HepG2 (cell line): ENCODE data around the gene ZC3H4. TPM values are rescaled to one million over a fixed set of nuclear protein-coding genes. Genes with fewer than 3 reads are reported as not detected.

Experiments used
- ARID5B ChIP-seq: IDR thresholded peaks from 2 replicates; pipeline ENCODE4 v1.4.0; 2020; ENCODE audit warnings: mild to moderate bottlenecking, missing genetic modification reagents
- CHCHD3 ChIP-seq: sonication (generic); formaldehyde crosslinking; IDR thresholded peaks from 2 replicates; pipeline ENCODE4 v1.8.0; 2022; ENCODE audit warnings: mild to moderate bottlenecking, missing genetic modification reagents, moderate library complexity
- E2F1 ChIP-seq: sonication (generic); formaldehyde crosslinking; IDR thresholded peaks from 2 replicates; pipeline ENCODE4 v1.5.0; 2020; ENCODE audit warnings: missing genetic modification reagents
- FOXP1 ChIP-seq, 2 experiments: fragments of 450-650 bp in 1 of 2; IDR thresholded peaks; 2 replicates each; pipeline ENCODE4 v1.6.1; 2017 to 2018; ENCODE audit warnings: antibody characterized with exemption in 1 of 2
- GTF3A ChIP-seq: sonication (generic); formaldehyde crosslinking; conservative IDR thresholded peaks from 2 replicates; pipeline ENCODE4 v1.4.0; 2020; ENCODE audit warnings: mild to moderate bottlenecking, missing genetic modification reagents
- HDAC1 ChIP-seq: sonication (generic); formaldehyde crosslinking; IDR thresholded peaks from 2 replicates; pipeline ENCODE4 v1.5.1; 2020; ENCODE audit warnings: mild to moderate bottlenecking, missing genetic modification reagents
- KLF16 ChIP-seq, 2 experiments: sonication (generic) in 1 of 2; formaldehyde crosslinking in 1 of 2; IDR thresholded peaks; 2 replicates each; pipeline versions ENCODE4 v1.6.1 to v1.8.0; 2016 to 2023; ENCODE audit warnings: missing genetic modification reagents in 2 of 2, missing compliant biosample characterization in 1 of 2
- MAZ ChIP-seq, 2 experiments: sonication (generic) in 1 of 2; formaldehyde crosslinking in 1 of 2; IDR thresholded peaks; 2 replicates each; pipeline versions ENCODE4 v1.5.0 to v1.6.1; 2012 to 2020; ENCODE audit warnings: low read depth in 2 of 2, mild to moderate bottlenecking in 2 of 2, borderline replicate concordance in 1 of 2, improper control_type of control experiment in 1 of 2, low read length in 1 of 2, missing genetic modification reagents in 1 of 2, moderate library complexity in 1 of 2
- MXD4 ChIP-seq: IDR thresholded peaks from 2 replicates; pipeline ENCODE4 v1.6.1; 2016; ENCODE audit warnings: mild to moderate bottlenecking, missing biosample characterization, missing genetic modification reagents
- NFKBIZ ChIP-seq: IDR thresholded peaks from 2 replicates; pipeline ENCODE4 v1.6.1; 2018; ENCODE audit warnings: missing genetic modification reagents, missing compliant biosample characterization
- POGZ ChIP-seq: sonication (generic); formaldehyde crosslinking; IDR thresholded peaks from 2 replicates; pipeline ENCODE4 v1.4.0; 2020; ENCODE audit warnings: mild to moderate bottlenecking, missing genetic modification reagents
- RORA ChIP-seq: sonication (generic); formaldehyde crosslinking; IDR thresholded peaks from 2 replicates; pipeline ENCODE4 v1.5.0; 2020; ENCODE audit warnings: mild to moderate bottlenecking, missing genetic modification reagents, moderate library complexity
- THRA ChIP-seq: sonication (generic); formaldehyde crosslinking; IDR thresholded peaks from 2 replicates; pipeline ENCODE4 v1.4.0; 2020; ENCODE audit warnings: missing genetic modification reagents, borderline replicate concordance
- TMF1 ChIP-seq: sonication (generic); formaldehyde crosslinking; IDR thresholded peaks from 2 replicates; pipeline ENCODE4 v1.8.1; 2022; ENCODE audit warnings: low read depth, missing genetic modification reagents
- ZFP36L1 ChIP-seq: sonication (generic); formaldehyde crosslinking; IDR thresholded peaks from 2 replicates; pipeline ENCODE4 v1.8.0; 2022; ENCODE audit warnings: mild to moderate bottlenecking, missing genetic modification reagents, moderate library complexity
- ZNF136 ChIP-seq: sonication (generic); formaldehyde crosslinking; IDR thresholded peaks from 2 replicates; pipeline ENCODE4 v1.8.1; 2022; ENCODE audit warnings: low read depth, mild to moderate bottlenecking, moderate library complexity, missing genetic modification reagents
- ZNF296 ChIP-seq: sonication (generic); formaldehyde crosslinking; conservative IDR thresholded peaks from 2 replicates; pipeline ENCODE4 v1.5.0; 2020; ENCODE audit warnings: mild to moderate bottlenecking, missing genetic modification reagents
- ZNF431 ChIP-seq: sonication (generic); formaldehyde crosslinking; IDR thresholded peaks from 2 replicates; pipeline ENCODE4 v1.9.0; 2022; ENCODE audit warnings: missing genetic modification reagents, low read depth, mild to moderate bottlenecking, borderline replicate concordance
- ZNF788 ChIP-seq: sonication (generic); formaldehyde crosslinking; IDR thresholded peaks from 2 replicates; pipeline ENCODE4 v1.5.0; 2020; ENCODE audit warnings: mild to moderate bottlenecking, missing genetic modification reagents, borderline replicate concordance
- ZNF891 ChIP-seq: sonication (generic); formaldehyde crosslinking; IDR thresholded peaks from 2 replicates; pipeline ENCODE4 v1.5.0; 2020; ENCODE audit warnings: mild to moderate bottlenecking, missing genetic modification reagents
- ZSCAN21 ChIP-seq: sonication (generic); formaldehyde crosslinking; IDR thresholded peaks from 2 replicates; pipeline ENCODE4 v1.8.0; 2022; ENCODE audit warnings: mild to moderate bottlenecking, missing genetic modification reagents, moderate library complexity, borderline replicate concordance
- polyA plus RNA-seq, 8 experiments: library from polyadenylated mRNA; depleted of rRNA in 3 of 8; stranded (reverse) in 7 of 8; unstranded in 1 of 8; fragments of >200 nt; fragmentation: Illumina TruSeq in 4 of 8; extraction: Trizol in 4 of 8; gene quantifications; 2 replicates each; pipeline versions ENCODE4 v1.2.1 to v1.2.3, GENCODE V29; 2011 to 2016; ENCODE audit warnings: low read depth in 4 of 8, missing spikeins in 1 of 8, mixed read lengths in 1 of 8; ENCODE audit not compliant: insufficient read depth in 1 of 8
- total RNA-seq, 5 experiments: library from RNA; depleted of rRNA; stranded (reverse); fragments of >200 nt; fragmentation: Illumina TruSeq; extraction: Trizol; gene quantifications; 2 replicates each; pipeline ENCODE4 v1.2.3, GENCODE V29; 2016; ENCODE audit warnings: low read depth in 1 of 5

The ZC3H4 gene
- total and polyA plus RNA-seq, 2 of the 13 experiments (the other 11 are each of a cell fraction or from before 2014, with no cell fraction given): 1.8 to 10.7 TPM

- TF ChIP-seq E2F1 (CRISPR knock-in tag) (peak; percentile 61; the same call in 1 of the 2 replicates), POGZ (CRISPR knock-in tag) (peak; percentile 96), TMF1 (CRISPR knock-in tag) (no peak; the same call in 1 of the 2 replicates), HDAC1 (CRISPR knock-in tag) (peak; percentile 74), KLF16 (CRISPR knock-in tag; IDR thresholded peaks at IDR 0.05) (peak in 1 of 2 experiments; percentile 53; a peak in 2 of 4 replicates), ZNF296 (CRISPR knock-in tag) (no peak), ZFP36L1 (CRISPR knock-in tag) (peak; percentile 90), MAZ (IDR thresholded peaks at IDR 0.05; ENCODE audit: borderline replicate concordance, low read depth, low read length) (no peak), MAZ (CRISPR knock-in tag; IDR thresholded peaks at IDR 0.05; ENCODE audit: low read depth) (peak; percentile 78), ZNF431 (CRISPR knock-in tag) (peak; percentile 25; the same call in 1 of the 2 replicates), GTF3A (CRISPR knock-in tag) (0 out of 2 replicates have a peak, but pooled peaks have one; percentile 62), CHCHD3 (CRISPR knock-in tag) (no peak), THRA (CRISPR knock-in tag) (0 out of 2 replicates have a peak, but pooled peaks have one; percentile 15), ZNF136 (CRISPR knock-in tag) (peak; percentile 95; the same call in 1 of the 2 replicates), ZSCAN21 (peak; percentile 85), FOXP1 (IDR thresholded peaks at IDR 0.05) (no peak), FOXP1 (CRISPR knock-in tag; IDR thresholded peaks at IDR 0.05) (no peak), ZNF891 (CRISPR knock-in tag) (peak; percentile 89; the same call in 1 of the 2 replicates), MXD4 (CRISPR knock-in tag) (peak; percentile 59; the same call in 1 of the 2 replicates), RORA (CRISPR knock-in tag) (no peak), ZNF788 (CRISPR knock-in tag) (peak; percentile 66; the same call in 1 of the 2 replicates), ARID5B (peak; percentile 81), NFKBIZ (CRISPR knock-in tag) (peak; percentile 65; the same call in 1 of the 2 replicates)
Measured at GRCh38 chr19:47130589-47131227, 17.1 kb upstream of the ZC3H4 start, which contains the start of gene SAE1 (continued).
